H1 (cell line): Measurements from ENCODE around the gene USP3.

Experiments
- CTCF ChIP-seq, 3 experiments: IDR thresholded peaks; 1 replicate in 2 of 3; 2 replicates in 1 of 3; pipeline versions ENCODE4 v1.5.1 to v1.6.1; 2011; ENCODE audit warnings: low read length in 3 of 3, mild to moderate bottlenecking in 3 of 3, inconsistent platforms in 2 of 3, low read depth in 1 of 3, moderate library complexity in 1 of 3; ENCODE audit not compliant: insufficient read depth in 1 of 3; ENCODE audit errors: control extremely low read depth in 1 of 3
- EZH2 ChIP-seq: fragments of 200-600 bp; sonication (generic); IDR thresholded peaks from 2 replicates; pipeline ENCODE4 v1.7.1; 2012; ENCODE audit warnings: low read depth, mild to moderate bottlenecking, moderate library complexity, low read length, inconsistent platforms; ENCODE audit not compliant: severe bottlenecking
- KDM1A ChIP-seq: fragments of 200-600, 300-600 bp; sonication (generic); IDR thresholded peaks from 2 replicates; pipeline ENCODE4 v1.7.1; 2016; ENCODE audit warnings: mild to moderate bottlenecking, low read length, borderline replicate concordance
- PHF8 ChIP-seq: fragments of 200-600 bp; sonication (generic); conservative IDR thresholded peaks from 2 replicates; pipeline ENCODE4 v1.7.1; 2012; ENCODE audit warnings: low read depth, mild to moderate bottlenecking, inconsistent platforms, low read length, moderate library complexity
- RFX5 ChIP-seq: IDR thresholded peaks from 2 replicates; pipeline ENCODE4 v1.6.1; 2011; ENCODE audit warnings: low read depth, low read length, improper control_type of control experiment, borderline replicate concordance
- SIN3A ChIP-seq, 2 experiments: IDR thresholded peaks in 1 of 2; conservative IDR thresholded peaks in 1 of 2; 2 replicates each; pipeline ENCODE4 v1.6.1; 2011 to 2012; ENCODE audit warnings: low read length in 2 of 2, improper control_type of control experiment in 1 of 2, low read depth in 1 of 2, mild to moderate bottlenecking in 1 of 2
- SUZ12 ChIP-seq: fragments of 200-600 bp; sonication (generic); IDR thresholded peaks from 2 replicates; pipeline ENCODE4 v1.6.1; 2012; ENCODE audit warnings: mild to moderate bottlenecking, inconsistent platforms, low read length, moderate library complexity, mixed read lengths
- TCF12 ChIP-seq: IDR thresholded peaks from 2 replicates; pipeline ENCODE4 v1.6.1; 2011; ENCODE audit warnings: low read depth, mild to moderate bottlenecking, low read length
- ZNF274 ChIP-seq: IDR thresholded peaks from 2 replicates; pipeline ENCODE4 v1.7.0; 2012; ENCODE audit warnings: low read length, borderline replicate concordance; ENCODE audit errors: extremely low read depth
- TF ChIP-seq, protein P1 (sequence below): IDR thresholded peaks from 2 replicates; pipeline ENCODE4 v1.6.1; 2012; ENCODE audit warnings: inconsistent platforms
- TF ChIP-seq, protein P2 (sequence below): IDR thresholded peaks from 2 replicates; pipeline ENCODE4 v1.6.1; 2012; ENCODE audit warnings: low read length, inconsistent platforms

- TF ChIP-seq CTCF (IDR thresholded peaks at IDR 0.05; ENCODE audit: control extremely low read depth in 1 of 3, insufficient read depth in 1 of 3, low read depth in 1 of 3, low read length in 3 of 3) (no peak), ZNF274 (no peak), PHF8 (no peak), SUZ12 (no peak), EZH2 (no peak), SIN3A (conservative IDR thresholded peaks at IDR 0.05 in 1 of 2, IDR thresholded peaks at IDR 0.05 in 1 of 2; ENCODE audit: low read depth in 1 of 2, low read length in 2 of 2) (no peak), TCF12 (no peak), RFX5 (no peak), KDM1A (no peak)
- TF ChIP-seq, protein P1, sequence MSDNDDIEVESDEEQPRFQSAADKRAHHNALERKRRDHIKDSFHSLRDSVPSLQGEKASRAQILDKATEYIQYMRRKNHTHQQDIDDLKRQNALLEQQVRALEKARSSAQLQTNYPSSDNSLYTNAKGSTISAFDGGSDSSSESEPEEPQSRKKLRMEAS: no peak
- TF ChIP-seq, protein P2, sequence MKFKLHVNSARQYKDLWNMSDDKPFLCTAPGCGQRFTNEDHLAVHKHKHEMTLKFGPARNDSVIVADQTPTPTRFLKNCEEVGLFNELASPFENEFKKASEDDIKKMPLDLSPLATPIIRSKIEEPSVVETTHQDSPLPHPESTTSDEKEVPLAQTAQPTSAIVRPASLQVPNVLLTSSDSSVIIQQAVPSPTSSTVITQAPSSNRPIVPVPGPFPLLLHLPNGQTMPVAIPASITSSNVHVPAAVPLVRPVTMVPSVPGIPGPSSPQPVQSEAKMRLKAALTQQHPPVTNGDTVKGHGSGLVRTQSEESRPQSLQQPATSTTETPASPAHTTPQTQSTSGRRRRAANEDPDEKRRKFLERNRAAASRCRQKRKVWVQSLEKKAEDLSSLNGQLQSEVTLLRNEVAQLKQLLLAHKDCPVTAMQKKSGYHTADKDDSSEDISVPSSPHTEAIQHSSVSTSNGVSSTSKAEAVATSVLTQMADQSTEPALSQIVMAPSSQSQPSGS: no peak
Observed at GRCh38 chr15:63480441-63480821, 24.0 kb upstream of the USP3 start.
